Calu3 (cell line): Measurements from ENCODE around the gene NOP56. TPM values are rescaled to one million over a fixed set of nuclear protein-coding genes. Genes with fewer than 3 reads are reported as not detected.

Experiments used
- BruUV-seq: library from RNA; stranded (reverse); fragments of 400-500 nt; replicated peaks from 2 replicates; lab custom pipeline; 2021; lab: Mats Ljungman, UMichigan
- CTCF ChIA-PET: fragments of 300-600 bp; sonication (Branson Sonifier 250); formaldehyde crosslinking; loops from one replicate; lab custom pipeline; 2022; ENCODE audit warnings: antibody characterized with exemption; lab: Charles Lee
- DNase-seq: peaks from one replicate; pipeline ENCODE4 v3.0.0; 2022
- H3K27ac Mint-ChIP-seq: one replicate; pipeline ENCODE4 v1.8.0; 2022; ENCODE audit warnings: mixed read lengths; ENCODE audit not compliant: unreplicated experiment
- H3K27me3 Mint-ChIP-seq: one replicate; pipeline ENCODE4 v1.8.0; 2022; ENCODE audit warnings: mixed read lengths; ENCODE audit not compliant: unreplicated experiment
- H3K36me3 Mint-ChIP-seq: one replicate; pipeline ENCODE4 v1.8.0; 2022; ENCODE audit warnings: mild to moderate bottlenecking, moderate library complexity, mixed read lengths; ENCODE audit not compliant: insufficient read depth, unreplicated experiment
- H3K4me1 Mint-ChIP-seq: one replicate; pipeline ENCODE4 v1.8.0; 2022; ENCODE audit warnings: mild to moderate bottlenecking, low read depth, mixed read lengths; ENCODE audit not compliant: unreplicated experiment
- H3K4me3 Mint-ChIP-seq: one replicate; pipeline ENCODE4 v1.8.0; 2022; ENCODE audit warnings: mild to moderate bottlenecking, low read depth, moderate library complexity, mixed read lengths; ENCODE audit not compliant: unreplicated experiment
- H3K9me3 Mint-ChIP-seq: one replicate; pipeline ENCODE4 v1.8.0; 2022; ENCODE audit warnings: low read depth, mixed read lengths; ENCODE audit not compliant: unreplicated experiment
- CTCF ChIP-seq: fragments of 200-600 bp; IDR thresholded peaks from one replicate; pipeline ENCODE4 v1.8.0; 2022; ENCODE audit warnings: antibody characterized with exemption; ENCODE audit not compliant: unreplicated experiment
- intact Hi-C: fragments of 100-400 bp; cut with micrococcal nuclease; formaldehyde crosslinking; loops from one replicate; pipeline ENCODE4 v1.10.0; 2022; ENCODE audit not compliant: unreplicated experiment
- total RNA-seq: library from RNA; stranded (reverse); gene quantifications from 2 replicates; pipeline ENCODE4 v1.2.3, GENCODE V29; 2022

NOP56 gene
- total RNA-seq, 1 experiment from 2014 or later, result 303 TPM

GRCh38 chr20:2606507-2607006, 45.9 kb upstream of the NOP56 start:
- Mint-ChIP-seq H3K4me1 (no peaks in the 10 kb centered on the region), H3K9me3 (peaks cover 7% of the 10 kb centered on the region), H3K36me3 (no peaks in the 10 kb centered on the region), H3K27me3 (peaks cover 28% of the 10 kb centered on the region), H3K27ac (no peak overlapping the region), H3K4me3 (no peak overlapping the region)
- no TSS peak for BruUV-seq
- intact Hi-C loops, result no loop called here
- DNase-seq, result no peak
- TF ChIP-seq CTCF, result no peak
- CTCF ChIA-PET, result no interaction called here

- intact Hi-C loops, result no loop called here
- no peaks in the 10 kb centered on the region for H3K4me1 Mint-ChIP-seq
- H3K27ac Mint-ChIP-seq, result no peak overlapping the region
- TF ChIP-seq CTCF, result no peak
- no peak overlapping the region for H3K4me3 Mint-ChIP-seq
- no peaks in the 10 kb centered on the region for H3K36me3 Mint-ChIP-seq
- H3K27me3 Mint-ChIP-seq, result peaks cover 54% of the 10 kb centered on the region
- CTCF ChIA-PET, result no interaction called here
- DNase-seq, result no peak
- H3K9me3 Mint-ChIP-seq, result peaks cover 7% of the 10 kb centered on the region
- BruUV-seq, result no TSS peak
These were observed 42.1 kb upstream of the NOP56 start for GRCh38 chr20:2610326-2610725.

- CTCF ChIA-PET, result no interaction called here
These were observed 41.3 kb upstream of the NOP56 start for GRCh38 chr20:2610941-2611720.

GRCh38 chr20:2612073-2612472, 40.4 kb upstream of the NOP56 start:
- intact Hi-C loops, result no loop called here
- TF ChIP-seq CTCF, result no peak
- BruUV-seq, result no TSS peak
- no peak overlapping the region for H3K4me3 Mint-ChIP-seq
- H3K4me1 Mint-ChIP-seq, result no peaks in the 10 kb centered on the region
- no peak overlapping the region for H3K27ac Mint-ChIP-seq
- no peak for DNase-seq
- H3K27me3 Mint-ChIP-seq, result peaks cover 72% of the 10 kb centered on the region
- no peaks in the 10 kb centered on the region for H3K36me3 Mint-ChIP-seq
- CTCF ChIA-PET, result no interaction called here
- H3K9me3 Mint-ChIP-seq, result peaks cover 11% of the 10 kb centered on the region

More at GRCh38 chr20:2610941-2611720, 41.3 kb upstream of the NOP56 start:
- no peak for TF ChIP-seq CTCF
- H3K27me3 Mint-ChIP-seq, result peaks cover 62% of the 10 kb centered on the region
- no peaks in the 10 kb centered on the region for H3K4me1 Mint-ChIP-seq
- H3K27ac Mint-ChIP-seq, result no peak overlapping the region
- no peak for DNase-seq
- no peaks in the 10 kb centered on the region for H3K36me3 Mint-ChIP-seq
- intact Hi-C loops, result no loop called here
- H3K9me3 Mint-ChIP-seq, result peaks cover 8% of the 10 kb centered on the region
- no peak overlapping the region for H3K4me3 Mint-ChIP-seq
- BruUV-seq, result no TSS peak
